ENCODE results near the gene MAFB. TPM values are rescaled to one million over a fixed set of nuclear protein-coding genes. Genes with fewer than 3 reads are reported as not detected.

The MAFB gene
- total and polyA plus RNA-seq, 2 donors (not counting 1 experiment from before 2014, with no cell fraction given), result 0.40 to 3.0 TPM

GRCh38 chr20:40683894-40684268 lies 5.2 kb downstream of the MAFB start:
- Histone ChIP-seq H3K4me3 (replicated peaks in 1 of 4; ENCODE audit: control extremely low read depth in 1 of 4, insufficient read depth in 1 of 4, low read depth in 3 of 4, low read length in 4 of 4) (no peak overlapping the region), H3K4me2 (ENCODE audit: extremely low read depth, insufficient read depth, low read length) (no peak overlapping the region), H3K27me3 (ENCODE audit: control insufficient read depth, insufficient read depth, low read length) (peaks cover 18% of the 10 kb centered on the region), H2AFZ (ENCODE audit: low read length) (no peak overlapping the region), H3K27ac (ENCODE audit: insufficient read depth, low read length) (no peak overlapping the region), H4K20me1 (ENCODE audit: control insufficient read depth, extremely low read depth, insufficient read depth, low read length) (no peaks in the 10 kb centered on the region), H3K79me2 (ENCODE audit: control insufficient read depth, insufficient read depth, low read length) (no peaks in the 10 kb centered on the region), H3K9ac (ENCODE audit: insufficient read depth, low read length) (no peak overlapping the region), H3K9me3 (ENCODE audit: control insufficient read depth, insufficient read depth, low read depth, low read length) (no peaks in the 10 kb centered on the region), H3K4me1 (ENCODE audit: control insufficient read depth, extremely low read depth, insufficient read depth, low read length) (no peaks in the 10 kb centered on the region), H3K36me3 (ENCODE audit: control insufficient read depth, insufficient read depth, low read length) (no peaks in the 10 kb centered on the region)
- TF ChIP-seq, protein P1, sequence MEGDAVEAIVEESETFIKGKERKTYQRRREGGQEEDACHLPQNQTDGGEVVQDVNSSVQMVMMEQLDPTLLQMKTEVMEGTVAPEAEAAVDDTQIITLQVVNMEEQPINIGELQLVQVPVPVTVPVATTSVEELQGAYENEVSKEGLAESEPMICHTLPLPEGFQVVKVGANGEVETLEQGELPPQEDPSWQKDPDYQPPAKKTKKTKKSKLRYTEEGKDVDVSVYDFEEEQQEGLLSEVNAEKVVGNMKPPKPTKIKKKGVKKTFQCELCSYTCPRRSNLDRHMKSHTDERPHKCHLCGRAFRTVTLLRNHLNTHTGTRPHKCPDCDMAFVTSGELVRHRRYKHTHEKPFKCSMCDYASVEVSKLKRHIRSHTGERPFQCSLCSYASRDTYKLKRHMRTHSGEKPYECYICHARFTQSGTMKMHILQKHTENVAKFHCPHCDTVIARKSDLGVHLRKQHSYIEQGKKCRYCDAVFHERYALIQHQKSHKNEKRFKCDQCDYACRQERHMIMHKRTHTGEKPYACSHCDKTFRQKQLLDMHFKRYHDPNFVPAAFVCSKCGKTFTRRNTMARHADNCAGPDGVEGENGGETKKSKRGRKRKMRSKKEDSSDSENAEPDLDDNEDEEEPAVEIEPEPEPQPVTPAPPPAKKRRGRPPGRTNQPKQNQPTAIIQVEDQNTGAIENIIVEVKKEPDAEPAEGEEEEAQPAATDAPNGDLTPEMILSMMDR (conservative IDR thresholded peaks at IDR 0.05 in 1 of 2, IDR thresholded peaks at IDR 0.05 in 1 of 2; ENCODE audit: low read depth in 1 of 2, low read length in 2 of 2), result no peak
- no peak for TF ChIP-seq EZH2 (IDR thresholded peaks at IDR 0.05; ENCODE audit: low read length, missing control alignments)
- DNase-seq (ENCODE audit: low read depth in 2 of 2), result no peak

GRCh38 chr20:40683221-40683893 lies 5.7 kb downstream of the MAFB start:
- H3K27me3 ChIP-seq (ENCODE audit: control insufficient read depth, insufficient read depth, low read length), result peaks cover 18% of the 10 kb centered on the region

GRCh38 chr20:40682104-40682981 lies 6.7 kb downstream of the MAFB start:
- Histone ChIP-seq H3K27ac (ENCODE audit: insufficient read depth, low read length) (no peak overlapping the region), H3K36me3 (ENCODE audit: control insufficient read depth, insufficient read depth, low read length) (no peaks in the 10 kb centered on the region), H3K4me3 (replicated peaks in 1 of 4; ENCODE audit: control extremely low read depth in 1 of 4, insufficient read depth in 1 of 4, low read depth in 3 of 4, low read length in 4 of 4) (no peak overlapping the region), H3K4me1 (ENCODE audit: control insufficient read depth, extremely low read depth, insufficient read depth, low read length) (no peaks in the 10 kb centered on the region), H3K9ac (ENCODE audit: insufficient read depth, low read length) (no peak overlapping the region), H3K27me3 (ENCODE audit: control insufficient read depth, insufficient read depth, low read length) (peaks cover 15% of the 10 kb centered on the region), H2AFZ (ENCODE audit: low read length) (no peak overlapping the region), H4K20me1 (ENCODE audit: control insufficient read depth, extremely low read depth, insufficient read depth, low read length) (no peaks in the 10 kb centered on the region), H3K4me2 (ENCODE audit: extremely low read depth, insufficient read depth, low read length) (no peak overlapping the region), H3K9me3 (ENCODE audit: control insufficient read depth, insufficient read depth, low read depth, low read length) (no peaks in the 10 kb centered on the region), H3K79me2 (ENCODE audit: control insufficient read depth, insufficient read depth, low read length) (no peaks in the 10 kb centered on the region)
- TF ChIP-seq EZH2 (IDR thresholded peaks at IDR 0.05; ENCODE audit: low read length, missing control alignments), result peak; percentile 44
- TF ChIP-seq, protein P1 (conservative IDR thresholded peaks at IDR 0.05 in 1 of 2, IDR thresholded peaks at IDR 0.05 in 1 of 2; ENCODE audit: low read depth in 1 of 2, low read length in 2 of 2), result no peak
- peak in 1 of 2 donors; percentile 31 for DNase-seq (ENCODE audit: low read depth in 2 of 2)

More at GRCh38 chr20:40683221-40683893, 5.7 kb downstream of the MAFB start:
- no peaks in the 10 kb centered on the region for H3K4me1 ChIP-seq (ENCODE audit: control insufficient read depth, extremely low read depth, insufficient read depth, low read length)
- H3K9me3 ChIP-seq (ENCODE audit: control insufficient read depth, insufficient read depth, low read depth, low read length), result no peaks in the 10 kb centered on the region
- TF ChIP-seq, protein P1 (conservative IDR thresholded peaks at IDR 0.05 in 1 of 2, IDR thresholded peaks at IDR 0.05 in 1 of 2; ENCODE audit: low read depth in 1 of 2, low read length in 2 of 2), result no peak
- TF ChIP-seq EZH2 (IDR thresholded peaks at IDR 0.05; ENCODE audit: low read length, missing control alignments), result no peak
- no peak overlapping the region for H3K4me2 ChIP-seq (ENCODE audit: extremely low read depth, insufficient read depth, low read length)
- H4K20me1 ChIP-seq (ENCODE audit: control insufficient read depth, extremely low read depth, insufficient read depth, low read length), result no peaks in the 10 kb centered on the region
- H3K79me2 ChIP-seq (ENCODE audit: control insufficient read depth, insufficient read depth, low read length), result no peaks in the 10 kb centered on the region
- no peak overlapping the region for H3K27ac ChIP-seq (ENCODE audit: insufficient read depth, low read length)
- H3K4me3 ChIP-seq (replicated peaks in 1 of 4; ENCODE audit: control extremely low read depth in 1 of 4, insufficient read depth in 1 of 4, low read depth in 3 of 4, low read length in 4 of 4), result no peak overlapping the region
- peak in 1 of 2 donors; percentile 24 for DNase-seq (ENCODE audit: low read depth in 2 of 2)
- H3K36me3 ChIP-seq (ENCODE audit: control insufficient read depth, insufficient read depth, low read length), result no peaks in the 10 kb centered on the region
- H2AFZ ChIP-seq (ENCODE audit: low read length), result no peak overlapping the region
- no peak overlapping the region for H3K9ac ChIP-seq (ENCODE audit: insufficient read depth, low read length)

Measured in fibroblast of lung (primary cell).